HL-60/S4 (cell line): Measurements from ENCODE around the gene NXN.
"Not testable (repeated sequence)": the region's sequence is repeated elsewhere in the genome, so short reads cannot be mapped to it uniquely, and the experiment has no call there.

Experiments
- in situ Hi-C: fragments of 300-500 bp; cut with MboI; formaldehyde crosslinking; loops from 2 replicates; pipeline ENCODE4 v1.14.3; 2022; ENCODE audit warnings: low sequenced_read_pairs

Gene NXN

DNA sequence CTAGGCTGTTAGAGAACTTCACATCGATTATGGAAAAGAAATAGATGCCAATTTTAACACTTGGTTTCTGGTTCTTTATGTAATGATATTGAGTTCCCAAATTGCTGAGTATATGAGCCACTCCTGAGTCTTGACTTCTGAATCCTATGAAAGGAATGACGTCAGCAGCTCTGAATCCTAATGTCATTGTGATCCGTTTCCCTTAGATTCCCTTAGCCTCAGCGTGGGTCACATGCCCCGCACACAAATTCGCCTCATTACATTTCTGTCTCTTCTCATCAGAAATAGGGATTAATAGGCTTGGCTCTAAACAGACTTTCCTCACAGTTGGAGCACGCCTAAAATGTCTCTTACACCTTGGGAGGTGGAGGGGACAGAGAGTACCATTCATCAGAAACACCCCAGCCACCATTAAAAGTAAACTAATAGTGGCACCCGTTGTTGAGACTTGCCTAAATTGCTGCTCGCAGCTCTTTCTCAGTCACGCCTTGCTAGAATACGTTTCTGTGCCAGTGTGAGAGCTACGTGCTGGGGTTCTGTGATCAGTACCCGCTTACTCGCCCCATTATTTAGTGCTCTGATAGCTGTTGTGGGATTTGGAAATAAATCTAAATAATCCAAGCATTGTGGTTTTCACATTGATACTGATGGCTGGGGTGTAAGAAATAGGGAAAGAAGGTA is 190.3 kb downstream of the NXN start:
- in situ Hi-C loops = no loop called here

DNA sequence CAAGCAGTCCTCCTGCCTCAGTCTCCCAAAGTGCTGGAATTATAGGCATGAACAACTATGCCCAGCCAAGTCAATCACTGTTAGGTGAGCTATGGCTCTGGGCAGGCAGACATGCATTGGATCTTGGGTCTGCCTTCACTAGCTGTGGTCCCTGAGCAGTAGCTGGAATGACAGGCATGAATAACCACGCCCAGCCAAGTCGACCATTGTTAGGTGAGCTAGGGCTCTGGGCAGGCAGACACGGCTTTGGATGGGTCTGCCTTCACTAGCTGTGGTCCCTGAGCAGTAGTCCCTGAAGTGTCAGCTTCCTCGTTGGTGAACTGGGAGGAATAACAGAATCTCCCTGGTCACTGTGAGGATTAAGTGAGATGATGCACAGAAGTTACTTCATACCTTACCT is 191.0 kb downstream of the NXN start:
- in situ Hi-C loops = no loop called here

DNA sequence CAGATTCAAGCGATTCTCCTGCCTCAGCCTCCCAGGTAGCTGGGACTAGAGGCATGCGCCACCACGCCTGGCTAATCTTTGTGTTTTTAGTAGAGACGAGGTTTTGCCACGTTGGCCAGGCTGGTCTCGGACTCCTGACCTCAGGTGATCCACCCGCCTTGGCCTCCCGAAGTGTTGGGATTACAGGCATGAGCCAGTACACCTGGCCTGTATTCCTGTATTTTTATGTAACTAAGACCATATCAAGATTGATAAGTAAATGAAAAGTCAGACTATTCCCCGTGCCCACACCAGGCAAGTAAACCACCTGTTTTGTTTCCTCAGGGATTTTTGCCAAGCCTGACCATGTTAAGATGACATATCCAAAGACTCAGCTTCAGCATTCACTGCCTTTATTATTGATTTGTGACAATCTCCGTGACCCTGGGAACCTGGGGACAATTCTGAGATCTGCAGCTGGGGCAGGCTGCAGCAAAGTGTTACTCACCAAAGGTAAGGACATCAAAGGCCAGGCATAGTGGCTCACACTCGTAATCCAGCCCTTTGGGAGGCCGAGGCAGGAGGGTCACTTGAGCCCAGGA is 191.8 kb downstream of the NXN start:
- in situ Hi-C loops = no loop called here

GRCh38 chr17:785901-786300 is 193.7 kb downstream of the NXN start:
- in situ Hi-C loops = not testable (repeated sequence)

DNA sequence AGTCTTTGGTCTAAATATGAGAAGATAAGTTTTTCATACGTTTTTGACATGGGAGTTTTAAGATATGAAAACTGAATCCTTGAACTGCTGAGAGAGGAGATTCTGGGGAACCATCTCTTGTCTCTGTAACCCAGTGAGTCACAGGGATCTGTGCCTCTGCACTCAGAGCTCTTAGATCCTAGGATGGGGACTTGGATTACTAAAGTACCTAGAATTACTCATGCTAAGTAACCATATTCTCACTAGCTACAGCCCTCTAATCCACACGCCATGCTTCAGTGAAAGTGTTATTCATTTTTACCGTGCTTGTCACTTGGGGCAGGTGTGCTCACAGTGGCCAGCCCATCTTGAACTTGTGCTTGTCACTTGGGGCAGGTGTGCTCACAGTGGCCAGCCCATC is 195.4 kb downstream of the NXN start:
- in situ Hi-C loops = no loop called here

- in situ Hi-C loops = no loop called here
These were observed 197.5 kb downstream of the NXN start, which contains the start of the genes GLOD4 and MRM3 for GRCh38 chr17:781805-782731. Gene GLOD4 (minus strand): TSS chr17:782280. CDS start chr17:782255, 25 bp downstream. Gene MRM3 (plus strand): TSS chr17:782353. CDS start chr17:782379, 26 bp downstream.

DNA sequence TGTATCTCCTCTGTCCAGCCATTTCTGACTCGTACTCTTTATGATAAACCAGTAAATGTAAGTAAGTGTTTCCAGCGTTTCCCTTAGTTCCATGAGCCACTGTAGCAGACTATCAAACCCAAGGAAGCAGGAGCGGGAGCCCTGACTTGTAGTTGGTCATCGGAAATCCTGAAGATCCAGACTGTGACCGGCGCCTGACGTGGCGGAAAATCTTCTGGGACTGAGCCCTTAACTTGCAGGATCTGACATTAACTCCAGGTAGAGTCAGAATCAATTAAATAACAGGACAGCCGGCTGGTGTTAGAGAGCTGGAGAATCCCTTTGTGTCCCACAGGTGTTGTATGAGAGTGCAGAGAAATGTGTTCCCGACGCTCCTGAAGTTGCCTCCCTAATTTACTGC is 201.5 kb downstream of the NXN start:
- in situ Hi-C loops = no loop called here

GRCh38 chr17:774313-774584 is 205.3 kb downstream of the NXN start:
- in situ Hi-C loops = no loop called here

- in situ Hi-C loops = no loop called here
These were observed 205.9 kb downstream of the NXN start for GRCh38 chr17:773467-774312.

DNA sequence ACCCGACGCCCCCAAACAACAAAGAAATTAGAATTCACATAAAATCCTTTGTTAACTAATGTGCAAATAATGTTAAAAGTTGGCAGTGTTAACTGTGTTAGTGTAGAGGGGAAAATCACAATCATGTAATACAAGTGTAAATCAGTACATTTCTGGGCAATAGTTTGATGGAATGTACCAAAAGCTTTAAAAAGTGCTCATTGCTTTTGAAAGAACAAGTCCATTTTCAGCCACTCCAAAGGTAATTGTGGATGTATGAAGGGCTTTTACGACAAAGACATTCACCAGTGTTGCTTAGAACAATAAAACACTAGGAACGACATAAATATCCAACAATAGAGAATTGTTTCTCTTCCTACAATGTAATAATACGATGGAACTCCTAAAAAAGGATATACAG is 206.6 kb downstream of the NXN start:
- in situ Hi-C loops = no loop called here

DNA sequence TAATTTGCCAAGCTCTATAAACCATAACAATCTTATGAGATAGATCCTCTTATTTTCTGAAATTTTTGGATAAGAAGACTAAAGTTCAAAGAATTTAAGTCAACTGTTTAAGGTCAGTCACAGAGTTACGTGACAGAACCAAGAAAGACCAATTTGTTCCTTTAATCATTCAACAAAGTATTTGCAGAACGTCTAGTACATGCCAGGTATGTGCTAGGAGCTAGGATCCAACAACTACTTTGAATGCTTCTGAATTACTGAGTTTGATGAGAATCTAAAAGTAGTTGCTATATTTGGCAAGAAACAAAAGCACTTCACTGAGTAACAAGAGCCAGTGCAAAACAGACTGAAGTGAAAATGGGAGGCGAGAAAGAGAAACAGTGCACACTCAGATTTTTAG is 212.5 kb downstream of the NXN start:
- in situ Hi-C loops = no loop called here

GRCh38 chr17:760371-760770 is 219.2 kb downstream of the NXN start:
- in situ Hi-C loops = no loop called here

DNA sequence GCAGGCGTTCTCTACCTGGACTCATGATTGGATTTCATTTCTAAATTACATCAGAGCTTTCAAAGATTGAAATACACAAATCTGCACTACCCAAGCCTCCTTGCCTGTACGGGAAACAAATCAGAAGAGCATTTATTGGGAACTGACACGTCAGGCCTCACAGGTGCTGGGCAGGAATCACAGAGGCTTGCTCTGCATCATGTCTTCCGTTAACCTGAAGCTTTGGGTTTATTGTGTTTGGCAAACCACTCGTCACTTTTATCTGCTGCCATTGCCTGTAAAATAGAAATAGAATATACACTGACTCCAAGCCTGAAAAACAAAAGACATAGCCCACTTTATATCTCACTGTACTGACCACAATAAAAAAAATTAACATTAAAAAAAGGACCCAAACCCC is 219.6 kb downstream of the NXN start:
- in situ Hi-C loops = no loop called here

DNA sequence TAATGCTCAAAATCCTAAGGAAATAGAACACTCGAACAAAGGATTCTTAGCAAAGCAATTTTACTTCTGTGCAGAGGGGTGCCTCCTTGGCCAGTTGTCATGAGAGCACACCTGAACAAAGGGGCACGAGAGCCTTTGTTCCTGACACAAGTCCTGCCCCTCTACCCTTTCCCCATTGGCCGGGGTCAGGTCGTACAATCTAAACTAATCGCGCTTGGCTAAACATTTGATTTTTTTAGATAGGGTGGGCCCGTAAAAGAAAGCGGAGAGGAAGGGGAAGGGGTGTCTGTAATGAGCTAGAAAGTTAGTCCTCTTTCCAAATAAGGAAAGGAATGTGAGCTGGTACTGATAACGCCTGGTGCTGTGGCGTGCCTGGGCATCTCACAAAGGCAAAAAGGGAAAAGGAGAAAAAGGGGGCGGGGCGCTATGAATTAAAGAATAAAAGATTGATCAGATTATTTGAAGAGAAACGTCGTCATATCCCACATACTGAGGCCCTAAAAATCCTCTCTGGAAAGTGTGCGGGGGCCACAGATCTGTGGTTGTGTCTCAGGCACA is 223.5 kb downstream of the NXN start:
- in situ Hi-C loops = not testable (repeated sequence)

GRCh38 chr17:755319-755961 is 224.1 kb downstream of the NXN start:
- in situ Hi-C loops = not testable (repeated sequence)

DNA sequence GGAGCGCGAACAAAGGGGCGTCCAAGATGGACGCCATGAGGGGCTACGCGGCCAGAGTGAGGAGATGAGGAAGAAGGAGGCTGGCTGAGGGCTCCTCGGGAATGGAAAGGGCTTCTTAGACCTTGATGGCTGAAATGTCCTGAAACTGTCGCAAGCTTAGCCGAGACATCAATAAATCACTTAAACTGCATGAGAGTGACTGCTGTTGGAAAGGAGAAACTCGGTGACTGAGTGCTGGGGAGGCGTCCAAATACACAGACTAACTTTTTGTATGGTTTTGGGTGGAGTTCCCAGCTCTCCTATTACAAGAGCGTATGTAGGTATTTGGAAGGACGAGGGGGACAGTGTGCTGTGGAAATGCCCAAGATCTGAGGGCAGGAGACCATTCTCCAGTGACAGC is 226.2 kb downstream of the NXN start:
- in situ Hi-C loops = no loop called here

DNA sequence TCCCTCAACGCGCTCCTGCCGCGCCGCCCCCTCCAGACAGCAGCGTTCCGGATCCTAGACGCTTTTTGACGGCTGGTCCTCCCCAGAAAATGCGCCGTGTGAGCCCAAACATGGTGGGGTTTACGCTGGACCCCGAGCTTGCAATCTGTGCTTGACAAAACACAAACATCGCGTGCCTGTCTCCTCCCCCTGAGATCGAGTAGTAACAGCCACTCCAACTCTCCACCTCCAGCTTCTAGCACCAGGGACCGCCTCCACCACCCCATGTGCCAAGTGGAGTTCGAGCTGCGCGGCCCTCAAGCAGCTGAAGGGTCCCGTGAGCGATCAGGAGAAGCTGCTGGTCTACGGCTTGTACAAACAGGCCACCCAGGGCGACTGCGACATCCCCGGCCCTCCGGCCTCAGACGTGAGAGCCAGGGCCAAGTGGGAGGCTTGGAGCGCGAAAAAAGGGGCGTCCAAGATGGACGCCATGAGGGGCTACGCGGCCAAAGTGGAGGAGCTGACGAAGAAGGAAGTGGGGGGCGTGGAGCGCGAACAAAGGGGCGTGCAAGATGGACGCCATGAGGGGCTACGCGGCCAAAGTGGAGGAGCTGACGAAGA is 226.9 kb downstream of the NXN start:
- in situ Hi-C loops = no loop called here

DNA sequence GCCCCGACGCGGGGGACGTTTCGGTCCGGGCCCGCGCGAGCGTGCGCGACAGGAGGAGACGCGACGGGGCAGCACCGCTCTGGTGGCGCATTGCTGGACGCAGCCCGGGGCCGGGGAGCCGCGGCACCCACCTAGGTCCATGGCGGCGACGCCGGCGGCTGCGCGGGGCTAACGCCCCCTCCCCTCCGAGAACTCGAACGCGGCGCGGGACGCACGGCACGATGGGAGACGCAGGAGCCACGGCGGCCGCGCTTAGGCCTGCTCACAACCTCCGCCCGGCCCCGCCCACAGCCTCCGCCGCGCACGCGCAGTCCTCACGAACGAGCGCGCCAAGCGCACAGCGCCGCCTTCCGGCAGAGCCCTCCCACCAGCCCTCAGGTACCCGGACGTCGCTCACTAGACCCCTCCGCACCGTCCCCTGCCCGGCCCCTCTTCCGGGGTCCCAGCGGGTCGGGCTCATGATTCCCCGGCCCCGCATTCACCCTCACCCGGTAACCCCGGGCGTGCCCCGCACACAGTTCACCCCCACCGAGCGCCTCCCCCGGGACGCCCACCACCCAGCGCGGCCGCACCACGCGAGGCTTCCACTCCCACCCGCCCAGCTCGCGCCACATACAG is 227.5 kb downstream of the NXN start, which contains the start of gene GEMIN4:
Gene GEMIN4 (minus strand): TSS at position 263 of the 618 bp plus-strand sequence. CDS start 122 bp downstream, at position 141.
- in situ Hi-C loops = no loop called here

- in situ Hi-C loops = no loop called here
These were observed 228.1 kb downstream of the NXN start for GRCh38 chr17:751269-752001.
